H1 (cell line): ENCODE results near the gene EMD. TPM values are rescaled to one million over a fixed set of nuclear protein-coding genes. Genes with fewer than 3 reads are reported as not detected.
A peak's percentile ranks its signal among the peaks of the same experiment; 100 is the strongest.

Experiments used
- CTCF ChIA-PET: fragments of 300-600 bp; sonication (Branson Sonifier 250); formaldehyde crosslinking; loops from one replicate; lab custom pipeline; 2021; ENCODE audit not compliant: partially characterized antibody; lab: Charles Lee
- POLR2A ChIA-PET: fragments of 300-600 bp; sonication (Branson Sonifier 250); formaldehyde crosslinking; loops from one replicate; lab custom pipeline; 2021; ENCODE audit warnings: inconsistent platforms; ENCODE audit not compliant: partially characterized antibody; lab: Charles Lee
- DNase-seq, 2 experiments: peaks; one replicate each; pipeline versions ENCODE4 v3.0.0 to v3.0.0-alpha.2; 2010 to 2022; ENCODE audit warnings: low spot score in 2 of 2, low read depth in 1 of 2, mixed read lengths in 1 of 2
- FAIRE-seq: peaks from 2 replicates; lab custom pipeline; 2011; peaks lifted over from hg19 to GRCh38; lab: Jason Lieb, UNC
- H2AFZ ChIP-seq: 2 replicates; pipeline ENCODE4 v1.8.1; 2012; ENCODE audit warnings: low read length, inconsistent platforms
- H2AK5ac ChIP-seq: 2 replicates; pipeline ENCODE4 v1.6.1; 2013; ENCODE audit warnings: low read depth, low read length
- H2BK120ac ChIP-seq: replicated peaks from 2 replicates; pipeline ENCODE3; 2013; ENCODE audit warnings: low read depth, low read length, inconsistent platforms
- H2BK12ac ChIP-seq: 2 replicates; pipeline ENCODE4 v1.6.1; 2013; ENCODE audit warnings: low read depth, low read length
- H2BK15ac ChIP-seq: 2 replicates; pipeline ENCODE4 v1.6.1; 2013; ENCODE audit warnings: low read length
- H2BK20ac ChIP-seq: 2 replicates; pipeline ENCODE4 v1.6.1; 2013; ENCODE audit warnings: low read length
- H2BK5ac ChIP-seq: 2 replicates; pipeline ENCODE4 v1.6.1; 2013; ENCODE audit warnings: low read depth, low read length
- H3K14ac ChIP-seq: 2 replicates; pipeline ENCODE4 v1.6.1; 2013; ENCODE audit warnings: inconsistent platforms; ENCODE audit not compliant: insufficient read length
- H3K18ac ChIP-seq: 2 replicates; pipeline ENCODE4 v1.6.1; 2013; ENCODE audit warnings: low read length; ENCODE audit errors: extremely low read depth
- H3K23ac ChIP-seq: 2 replicates; pipeline ENCODE4 v1.6.1; 2013; ENCODE audit warnings: inconsistent platforms; ENCODE audit not compliant: insufficient read length
- H3K23me2 ChIP-seq: 2 replicates; pipeline ENCODE4 v1.6.1; 2013; ENCODE audit warnings: low read depth, low read length
- H3K27ac ChIP-seq: 2 replicates; pipeline ENCODE4 v1.6.1; 2011; ENCODE audit warnings: low read depth, low read length, inconsistent platforms
- H3K27me3 ChIP-seq, 4 experiments: replicated peaks in 1 of 4; 1 replicate in 1 of 4; 2 replicates in 3 of 4; pipeline versions ENCODE4 v1.6.1 to v1.8.1; 2011 to 2013; ENCODE audit warnings: low read length in 3 of 4, mild to moderate bottlenecking in 3 of 4, inconsistent platforms in 2 of 4, mixed read lengths in 2 of 4, moderate library complexity in 1 of 4; ENCODE audit not compliant: control insufficient read depth in 3 of 4, insufficient read depth in 3 of 4; ENCODE audit errors: extremely low read depth in 1 of 4
- H3K36me3 ChIP-seq, 4 experiments: 2 replicates each; pipeline versions ENCODE4 v1.6.1 to v1.8.1; 2011 to 2013; ENCODE audit warnings: mild to moderate bottlenecking in 4 of 4, low read length in 3 of 4, moderate library complexity in 2 of 4, control low read depth in 1 of 4, inconsistent platforms in 1 of 4; ENCODE audit not compliant: insufficient read depth in 4 of 4, control insufficient read depth in 2 of 4
- H3K4ac ChIP-seq: replicated peaks from 2 replicates; pipeline ENCODE3; 2013; ENCODE audit warnings: low read length, low read depth, mixed read lengths, inconsistent platforms; ENCODE audit not compliant: insufficient read length
- H3K4me1 ChIP-seq, 4 experiments: replicated peaks in 1 of 4; 1 replicate in 1 of 4; 2 replicates in 3 of 4; pipeline versions ENCODE4 v1.6.1 to v1.8.1; 2011 to 2013; ENCODE audit warnings: low read length in 3 of 4, inconsistent platforms in 2 of 4, mixed read lengths in 1 of 4; ENCODE audit not compliant: insufficient read depth in 4 of 4, control insufficient read depth in 3 of 4
- H3K4me2 ChIP-seq, 2 experiments: 2 replicates each; pipeline versions ENCODE4 v1.6.1 to v1.8.1; 2011 to 2013; ENCODE audit warnings: low read depth in 2 of 2, low read length in 2 of 2, control low read depth in 1 of 2, inconsistent platforms in 1 of 2, mild to moderate bottlenecking in 1 of 2; ENCODE audit not compliant: insufficient read depth in 1 of 2
- H3K4me3 ChIP-seq, 4 experiments: fragments of 200-600, 300-600 bp in 1 of 4; sonication (generic), shearing (Covaris generic), sonication (Bioruptor Twin) in 1 of 4; 2 replicates each; pipeline versions ENCODE4 v1.5.1 to v1.8.1; 2011 to 2016; ENCODE audit warnings: low read length in 4 of 4, low read depth in 3 of 4, control low read depth in 2 of 4, inconsistent platforms in 2 of 4, mild to moderate bottlenecking in 2 of 4, mixed read lengths in 1 of 4, moderate library complexity in 1 of 4; ENCODE audit not compliant: insufficient read depth in 2 of 4; ENCODE audit errors: extremely low read depth in 1 of 4
- H3K56ac ChIP-seq: replicated peaks from 2 replicates; pipeline ENCODE3; 2013; ENCODE audit warnings: low read depth, mild to moderate bottlenecking, mixed read lengths, low read length, inconsistent platforms; ENCODE audit not compliant: insufficient read length
- H3K79me1 ChIP-seq: 2 replicates; pipeline ENCODE4 v1.6.1; 2013; ENCODE audit warnings: low read depth, low read length, control low read depth
- H3K79me2 ChIP-seq, 2 experiments: 2 replicates each; pipeline versions ENCODE4 v1.6.1 to v1.8.1; 2012 to 2013; ENCODE audit warnings: low read length in 2 of 2, mild to moderate bottlenecking in 2 of 2, inconsistent platforms in 1 of 2; ENCODE audit not compliant: insufficient read depth in 2 of 2, control insufficient read depth in 1 of 2
- H3K9ac ChIP-seq, 4 experiments: replicated peaks in 1 of 4; 1 replicate in 1 of 4; 2 replicates in 3 of 4; pipeline versions ENCODE4 v1.6.1 to v1.8.1; 2011 to 2013; ENCODE audit warnings: low read depth in 3 of 4, low read length in 3 of 4, control low read depth in 2 of 4, mild to moderate bottlenecking in 2 of 4, moderate library complexity in 2 of 4, inconsistent platforms in 1 of 4; ENCODE audit errors: extremely low read depth in 1 of 4
- H3K9me3 ChIP-seq, 2 experiments: 2 replicates each; pipeline versions ENCODE4 v1.6.1 to v1.8.1; 2012 to 2013; ENCODE audit warnings: mild to moderate bottlenecking in 2 of 2, moderate library complexity in 2 of 2, control low read depth in 1 of 2, inconsistent platforms in 1 of 2, low read depth in 1 of 2, low read length in 1 of 2, mixed read lengths in 1 of 2; ENCODE audit not compliant: insufficient read depth in 2 of 2
- H4K20me1 ChIP-seq, 2 experiments: replicated peaks in 1 of 2; 2 replicates each; pipeline versions ENCODE3 to v1.8.1; 2011 to 2013; ENCODE audit warnings: inconsistent platforms in 2 of 2, low read length in 2 of 2, mild to moderate bottlenecking in 1 of 2; ENCODE audit not compliant: insufficient read depth in 2 of 2, control insufficient read depth in 1 of 2
- H4K5ac ChIP-seq: 2 replicates; pipeline ENCODE4 v1.6.1; 2013; ENCODE audit warnings: low read length, low read depth, mixed read lengths, inconsistent platforms; ENCODE audit not compliant: insufficient read length
- H4K8ac ChIP-seq: 2 replicates; pipeline ENCODE4 v1.8.0; 2013; ENCODE audit warnings: mild to moderate bottlenecking, moderate library complexity, low read length, inconsistent platforms; ENCODE audit not compliant: insufficient read depth; ENCODE audit errors: extremely low read depth
- H4K91ac ChIP-seq: replicated peaks from 2 replicates; pipeline ENCODE3; 2013; ENCODE audit warnings: low read length, mixed read lengths, inconsistent platforms; ENCODE audit not compliant: insufficient read length
- CTCF ChIP-seq, 3 experiments: IDR thresholded peaks; 1 replicate in 2 of 3; 2 replicates in 1 of 3; pipeline versions ENCODE4 v1.5.1 to v1.6.1; 2011; ENCODE audit warnings: low read length in 3 of 3, mild to moderate bottlenecking in 3 of 3, inconsistent platforms in 2 of 3, low read depth in 1 of 3, moderate library complexity in 1 of 3; ENCODE audit not compliant: insufficient read depth in 1 of 3; ENCODE audit errors: control extremely low read depth in 1 of 3
- POLR2A ChIP-seq, 2 experiments: IDR thresholded peaks; 1 replicate in 1 of 2; 2 replicates in 1 of 2; pipeline ENCODE4 v1.6.1; 2011; ENCODE audit warnings: low read depth in 2 of 2, low read length in 2 of 2, mild to moderate bottlenecking in 2 of 2; ENCODE audit errors: control extremely low read depth in 1 of 2
- POLR2AphosphoS5 ChIP-seq: IDR thresholded peaks from 2 replicates; pipeline ENCODE4 v1.6.1; 2011; ENCODE audit warnings: low read depth, low read length
- RAD21 ChIP-seq, 2 experiments: IDR thresholded peaks in 1 of 2; conservative IDR thresholded peaks in 1 of 2; 2 replicates each; pipeline ENCODE4 v1.6.1; 2011; ENCODE audit warnings: low read depth in 2 of 2, low read length in 2 of 2, improper control_type of control experiment in 1 of 2, inconsistent platforms in 1 of 2, mild to moderate bottlenecking in 1 of 2, moderate library complexity in 1 of 2
- SRF ChIP-seq: IDR thresholded peaks from 2 replicates; pipeline ENCODE4 v1.6.1; 2011; ENCODE audit warnings: mild to moderate bottlenecking, low read depth, low read length, moderate library complexity
- WGBS, 2 experiments: shearing (Covaris generic) in 1 of 2; methylation state at CpG; one replicate each; pipeline versions ENCODE4 v1.1.6 to v1.1.7; 2013 to 2015; ENCODE audit warnings: low lambda C conversion rate in 2 of 2, mixed read lengths in 2 of 2, inconsistent platforms in 1 of 2, low coverage in 1 of 2, missing lambda C conversion rate in 1 of 2; ENCODE audit not compliant: insufficient replicate concordance in 2 of 2, insufficient coverage in 1 of 2, insufficient read length in 1 of 2; ENCODE audit errors: extremely low coverage in 1 of 2, missing lambda C conversion rate in 1 of 2; 5-methylcytosine and 5-hydroxymethylcytosine counted together
- polyA plus RNA-seq, 7 experiments: library from polyadenylated mRNA; depleted of rRNA in 3 of 7; stranded (reverse) in 5 of 7; unstranded in 2 of 7; fragments of >200 nt in 5 of 7; fragments of 200-250 nt in 2 of 7; gene quantifications; 1 replicate in 5 of 7; 2 replicates in 1 of 7; 4 replicates in 1 of 7; pipeline versions ENCODE4 v1.2.1 to v1.2.3, GENCODE V29; 2011 to 2013; ENCODE audit warnings: missing spikeins in 2 of 7, mixed read lengths in 2 of 7
- total RNA-seq: library from RNA; stranded (reverse); fragmentation: NEBNext Ultra II Directional; extraction: Animal tissue kit (Norgen Biotek cat#: 25700); gene quantifications from 2 replicates; pipeline ENCODE4 v1.2.1, GENCODE V29; 2021

EMD gene
- total and polyA plus RNA-seq, 2 of the 8 experiments (the other 6 are each of a cell fraction or from before 2014, with no cell fraction given) = 45.5 to 109 TPM

- Histone ChIP-seq H2AK5ac (no peak overlapping the region), H3K9me3 (no peaks in the 10 kb centered on the region)
- FAIRE-seq = no peak
Measured at GRCh38 chrX:154348646-154349358, 30.3 kb upstream of the EMD start.

More at GRCh38 chrX:154348646-154349358, 30.3 kb upstream of the EMD start:
- Histone ChIP-seq H3K18ac (no peak overlapping the region), H3K56ac (no peak overlapping the region), H2BK12ac (no peak overlapping the region), H3K23ac (no peak overlapping the region), H3K4ac (no peak overlapping the region), H4K5ac (no peak overlapping the region), H3K79me1 (no peaks in the 10 kb centered on the region), H3K27me3 (no peaks in the 10 kb centered on the region), H2BK20ac (no peak overlapping the region), H3K9ac (no peak overlapping the region), H2BK5ac (no peak overlapping the region), H2BK15ac (no peak overlapping the region), H2BK120ac (no peak overlapping the region), H3K79me2 (no peaks in the 10 kb centered on the region), H3K23me2 (no peaks in the 10 kb centered on the region), H3K4me3 (no peak overlapping the region)
- WGBS, 2 experiments = 87% methylated on average over 17 of the region's 24 CpGs; no CpG with 5 or more reads in 1 of the 2 experiments
- TF ChIP-seq SRF (no peak), RAD21 (IDR thresholded peaks at IDR 0.05 in 1 of 2, conservative IDR thresholded peaks at IDR 0.05 in 1 of 2; ENCODE audit: low read depth in 2 of 2, low read length in 2 of 2) (no peak), POLR2AphosphoS5 (peak; percentile 59; the same call in 1 of the 2 replicates), CTCF (IDR thresholded peaks at IDR 0.05; ENCODE audit: control extremely low read depth in 1 of 3, insufficient read depth in 1 of 3, low read depth in 1 of 3, low read length in 3 of 3) (no peak), POLR2A (IDR thresholded peaks at IDR 0.05; ENCODE audit: control extremely low read depth in 1 of 2, low read depth in 2 of 2, low read length in 2 of 2) (0 out of 3 replicates have a peak, but pooled peaks of 1 of the 2 experiments have one; percentile 32)
- TF ChIP-seq, all 59 proteins: peak for 2
- peaks cover 26 to 57% (median 48%) of the 10 kb centered on the region in 4 experiments for H3K36me3 ChIP-seq
- H2AFZ ChIP-seq = no peak overlapping the region
- no peak overlapping the region for H4K8ac ChIP-seq
- H4K91ac ChIP-seq = no peak overlapping the region
- no peak overlapping the region for H3K14ac ChIP-seq
- H3K27ac ChIP-seq = no peak overlapping the region
- no peak for DNase-seq
- POLR2A ChIA-PET = interaction anchor here (1.0 to 15.6 kb wide), 10 partner anchors 9 to 115 kb away, joined by 3 to 348 read pairs (median 11); partner anchors contain the start of genes EMD, FLNA and RPL10
- no peak overlapping the region for H3K4me2 ChIP-seq
- H4K20me1 ChIP-seq = peaks cover 0 to 19% of the 10 kb centered on the region in 2 experiments
- CTCF ChIA-PET = interaction anchor here (0.8 to 1.5 kb wide), 3 partner anchors 14 to 25 kb away, joined by 3 to 6 read pairs (median 3); no protein-coding TSS in a partner anchor
- no peaks in the 10 kb centered on the region for H3K4me1 ChIP-seq
